ENCODE results near the gene CHRDL1. TPM values are rescaled to one million over a fixed set of nuclear protein-coding genes. Genes with fewer than 3 reads are reported as not detected.

The CHRDL1 gene
- total RNA-seq, 4 donors from 2014 or later = 4.7 to 23.4 (median 9.8) TPM

DNA sequence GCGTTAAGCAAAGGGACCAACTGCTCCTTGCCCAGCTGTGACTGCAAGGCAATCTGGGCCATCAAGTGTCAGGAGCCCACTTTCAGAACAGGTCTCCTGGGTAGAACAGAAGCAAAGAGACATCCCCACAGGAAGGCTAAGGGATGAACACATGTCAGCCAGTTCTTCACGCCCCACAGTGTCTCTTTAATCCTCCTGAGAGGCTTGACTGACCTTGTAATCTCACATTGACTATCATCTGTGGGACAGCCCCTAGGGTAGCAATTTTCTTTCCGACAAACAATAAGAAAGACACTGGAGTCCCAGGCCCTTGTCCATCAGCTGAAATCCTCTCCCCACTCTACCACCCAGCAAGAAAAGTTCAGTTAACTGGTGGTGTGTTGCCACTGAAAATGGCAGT lies 1.0 kb downstream of the CHRDL1 start:
- WGBS = 54% methylated on average over 3 of the region's 3 CpGs
- Histone ChIP-seq H3K36me3 (no peaks in the 10 kb centered on the region), H3K27me3 (no peaks in the 10 kb centered on the region), H3K9me3 (no peaks in the 10 kb centered on the region), H3K4me1 (peaks cover 5% of the 10 kb centered on the region), H3K4me3 (no peak overlapping the region), H3K27ac (no peak overlapping the region)
- no peak for DNase-seq (ENCODE audit: low spot score in 2 of 2)
- TF ChIP-seq EP300 (IDR thresholded peaks at IDR 0.05) (no peak), POLR2A (IDR thresholded peaks at IDR 0.05) (no peak), POLR2AphosphoS5 (IDR thresholded peaks at IDR 0.05) (no peak)
- TF ChIP-seq, protein P1, sequence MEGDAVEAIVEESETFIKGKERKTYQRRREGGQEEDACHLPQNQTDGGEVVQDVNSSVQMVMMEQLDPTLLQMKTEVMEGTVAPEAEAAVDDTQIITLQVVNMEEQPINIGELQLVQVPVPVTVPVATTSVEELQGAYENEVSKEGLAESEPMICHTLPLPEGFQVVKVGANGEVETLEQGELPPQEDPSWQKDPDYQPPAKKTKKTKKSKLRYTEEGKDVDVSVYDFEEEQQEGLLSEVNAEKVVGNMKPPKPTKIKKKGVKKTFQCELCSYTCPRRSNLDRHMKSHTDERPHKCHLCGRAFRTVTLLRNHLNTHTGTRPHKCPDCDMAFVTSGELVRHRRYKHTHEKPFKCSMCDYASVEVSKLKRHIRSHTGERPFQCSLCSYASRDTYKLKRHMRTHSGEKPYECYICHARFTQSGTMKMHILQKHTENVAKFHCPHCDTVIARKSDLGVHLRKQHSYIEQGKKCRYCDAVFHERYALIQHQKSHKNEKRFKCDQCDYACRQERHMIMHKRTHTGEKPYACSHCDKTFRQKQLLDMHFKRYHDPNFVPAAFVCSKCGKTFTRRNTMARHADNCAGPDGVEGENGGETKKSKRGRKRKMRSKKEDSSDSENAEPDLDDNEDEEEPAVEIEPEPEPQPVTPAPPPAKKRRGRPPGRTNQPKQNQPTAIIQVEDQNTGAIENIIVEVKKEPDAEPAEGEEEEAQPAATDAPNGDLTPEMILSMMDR (IDR thresholded peaks at IDR 0.05) = no peak

GRCh38 chrX:110791071-110791470 lies 4.5 kb downstream of the CHRDL1 start:
- TF ChIP-seq POLR2A (IDR thresholded peaks at IDR 0.05) (no peak), POLR2AphosphoS5 (IDR thresholded peaks at IDR 0.05) (no peak), EP300 (IDR thresholded peaks at IDR 0.05) (no peak)
- TF ChIP-seq, protein P1 (IDR thresholded peaks at IDR 0.05) = no peak
- DNase-seq (ENCODE audit: low spot score in 2 of 2) = no peak
- no peaks in the 10 kb centered on the region for H3K36me3 ChIP-seq

DNA sequence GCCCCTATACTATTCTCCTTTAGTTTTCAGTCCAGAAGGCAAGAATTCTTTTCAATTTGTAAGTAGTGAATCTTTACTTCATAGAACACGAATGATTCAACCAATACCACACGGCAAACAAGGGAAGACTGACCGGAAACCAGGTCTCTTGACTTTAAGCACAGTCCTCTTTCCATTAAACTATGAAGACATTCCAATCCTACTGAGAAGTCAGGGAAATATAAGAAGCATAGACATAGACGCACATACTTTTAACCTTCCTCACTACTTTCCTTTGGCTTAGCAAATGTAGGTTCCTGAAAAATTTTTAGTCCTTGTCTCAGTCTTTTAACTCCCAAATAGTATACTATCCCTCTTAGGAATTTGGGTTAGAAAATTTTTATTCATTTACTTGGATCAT lies 9.1 kb downstream of the CHRDL1 start:
- WGBS = 85% methylated on average over 4 of the region's 4 CpGs
- H3K4me3 ChIP-seq = no peak overlapping the region
- no peak for DNase-seq (ENCODE audit: low spot score in 2 of 2)

More at GRCh38 chrX:110791071-110791470, 4.5 kb downstream of the CHRDL1 start:
- Histone ChIP-seq H3K27ac (no peak overlapping the region), H3K9me3 (no peaks in the 10 kb centered on the region), H3K27me3 (no peaks in the 10 kb centered on the region), H3K4me1 (peaks cover 5% of the 10 kb centered on the region), H3K4me3 (no peak overlapping the region)
- 39% methylated on average over 5 of the region's 5 CpGs for WGBS

GRCh38 chrX:110759785-110760184 lies 35.8 kb downstream of the CHRDL1 start:
- H3K4me3 ChIP-seq = no peak overlapping the region
- no peaks in the 10 kb centered on the region for H3K4me1 ChIP-seq
- 32% methylated on average over 1 of the region's 1 CpG for WGBS
- H3K9me3 ChIP-seq = no peaks in the 10 kb centered on the region
- no peak overlapping the region for H3K27ac ChIP-seq
- DNase-seq (ENCODE audit: low spot score in 2 of 2) = no peak
- no peaks in the 10 kb centered on the region for H3K27me3 ChIP-seq
- no peak for TF ChIP-seq POLR2A (IDR thresholded peaks at IDR 0.05)
- TF ChIP-seq EP300 (IDR thresholded peaks at IDR 0.05) = no peak
- TF ChIP-seq, protein P1 (IDR thresholded peaks at IDR 0.05) = no peak
- TF ChIP-seq POLR2AphosphoS5 (IDR thresholded peaks at IDR 0.05) = no peak
- H3K36me3 ChIP-seq = no peaks in the 10 kb centered on the region

More for the DNA sequence above, 9.1 kb downstream of the CHRDL1 start:
- Histone ChIP-seq H3K4me1 (no peaks in the 10 kb centered on the region), H3K27me3 (no peaks in the 10 kb centered on the region), H3K27ac (no peak overlapping the region), H3K36me3 (no peaks in the 10 kb centered on the region), H3K9me3 (no peaks in the 10 kb centered on the region)
- TF ChIP-seq POLR2AphosphoS5 (IDR thresholded peaks at IDR 0.05) (no peak), EP300 (IDR thresholded peaks at IDR 0.05) (no peak), POLR2A (IDR thresholded peaks at IDR 0.05) (no peak)
- TF ChIP-seq, protein P1 (IDR thresholded peaks at IDR 0.05) = no peak

GRCh38 chrX:110758781-110759422 lies 36.7 kb downstream of the CHRDL1 start:
- Histone ChIP-seq H3K27ac (no peak overlapping the region), H3K27me3 (no peaks in the 10 kb centered on the region), H3K4me1 (no peaks in the 10 kb centered on the region), H3K36me3 (no peaks in the 10 kb centered on the region), H3K4me3 (no peak overlapping the region), H3K9me3 (no peaks in the 10 kb centered on the region)
- 64% methylated on average over 7 of the region's 7 CpGs for WGBS
- TF ChIP-seq POLR2AphosphoS5 (IDR thresholded peaks at IDR 0.05) = no peak
- no peak for TF ChIP-seq POLR2A (IDR thresholded peaks at IDR 0.05)
- TF ChIP-seq EP300 (IDR thresholded peaks at IDR 0.05) = no peak
- TF ChIP-seq, protein P1 (IDR thresholded peaks at IDR 0.05) = no peak
- no peak for DNase-seq (ENCODE audit: low spot score in 2 of 2)
